ENCODE results near the gene ERCC2.

The ERCC2 gene

DNA sequence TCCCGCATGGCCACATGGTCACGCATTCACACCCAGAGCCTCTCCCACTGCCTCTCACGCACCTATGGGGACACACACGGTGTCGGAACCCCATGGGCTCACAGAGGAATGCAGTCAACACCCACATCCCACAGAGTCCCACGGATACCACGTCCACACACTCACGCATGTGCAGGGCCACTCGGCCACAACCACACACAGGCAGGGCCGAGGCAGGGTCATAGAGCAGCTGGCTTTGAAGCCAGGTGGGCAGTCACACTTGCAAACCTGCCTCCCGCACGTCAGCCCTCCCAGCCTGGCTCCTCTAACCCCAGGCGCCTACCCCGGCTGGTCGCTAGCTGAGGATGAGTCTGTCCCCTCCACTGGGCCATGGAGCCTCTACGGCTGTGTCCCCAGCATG lies 8.1 kb downstream of the ERCC2 start:
- no peak overlapping the region for H3K9ac ChIP-seq (ENCODE audit: low read depth, low read length, poor library complexity, severe bottlenecking)
- H3K9me2 ChIP-seq (replicated peaks; ENCODE audit: low read depth, low read length): no peaks in the 10 kb centered on the region
- no peaks in the 10 kb centered on the region for H3K9me3 ChIP-seq (ENCODE audit: insufficient read depth, low read depth, low read length)
- H3K27me3 ChIP-seq (ENCODE audit: insufficient read depth, low read length, poor library complexity, severe bottlenecking): no peaks in the 10 kb centered on the region
- no peaks in the 10 kb centered on the region for H3K79me2 ChIP-seq (ENCODE audit: insufficient read depth, low read length)
- H3F3A ChIP-seq (ENCODE audit: low read depth): no peaks in the 10 kb centered on the region
- peaks cover 5% of the 10 kb centered on the region; the same call in 1 of the 2 replicates for H3K36me3 ChIP-seq (ENCODE audit: insufficient read depth, low read length)
- H3K4me3 ChIP-seq (ENCODE audit: low read length, poor library complexity, severe bottlenecking): no peak overlapping the region
- no peak overlapping the region for H2AFZ ChIP-seq (ENCODE audit: low read length)
- no peaks in the 10 kb centered on the region for H3K4me1 ChIP-seq (ENCODE audit: insufficient read depth, low read length, poor library complexity, severe bottlenecking)
- H3K4me2 ChIP-seq (ENCODE audit: low read depth, low read length, poor library complexity, severe bottlenecking): no peak overlapping the region
- TF ChIP-seq EZH2phosphoT487 (IDR thresholded peaks at IDR 0.05; ENCODE audit: borderline replicate concordance): no peak
- TF ChIP-seq, protein P1, sequence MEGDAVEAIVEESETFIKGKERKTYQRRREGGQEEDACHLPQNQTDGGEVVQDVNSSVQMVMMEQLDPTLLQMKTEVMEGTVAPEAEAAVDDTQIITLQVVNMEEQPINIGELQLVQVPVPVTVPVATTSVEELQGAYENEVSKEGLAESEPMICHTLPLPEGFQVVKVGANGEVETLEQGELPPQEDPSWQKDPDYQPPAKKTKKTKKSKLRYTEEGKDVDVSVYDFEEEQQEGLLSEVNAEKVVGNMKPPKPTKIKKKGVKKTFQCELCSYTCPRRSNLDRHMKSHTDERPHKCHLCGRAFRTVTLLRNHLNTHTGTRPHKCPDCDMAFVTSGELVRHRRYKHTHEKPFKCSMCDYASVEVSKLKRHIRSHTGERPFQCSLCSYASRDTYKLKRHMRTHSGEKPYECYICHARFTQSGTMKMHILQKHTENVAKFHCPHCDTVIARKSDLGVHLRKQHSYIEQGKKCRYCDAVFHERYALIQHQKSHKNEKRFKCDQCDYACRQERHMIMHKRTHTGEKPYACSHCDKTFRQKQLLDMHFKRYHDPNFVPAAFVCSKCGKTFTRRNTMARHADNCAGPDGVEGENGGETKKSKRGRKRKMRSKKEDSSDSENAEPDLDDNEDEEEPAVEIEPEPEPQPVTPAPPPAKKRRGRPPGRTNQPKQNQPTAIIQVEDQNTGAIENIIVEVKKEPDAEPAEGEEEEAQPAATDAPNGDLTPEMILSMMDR (conservative IDR thresholded peaks at IDR 0.05; ENCODE audit: low read length): no peak
- no peaks in the 10 kb centered on the region for H4K20me1 ChIP-seq (ENCODE audit: insufficient read depth, low read length, poor library complexity, severe bottlenecking)

DNA sequence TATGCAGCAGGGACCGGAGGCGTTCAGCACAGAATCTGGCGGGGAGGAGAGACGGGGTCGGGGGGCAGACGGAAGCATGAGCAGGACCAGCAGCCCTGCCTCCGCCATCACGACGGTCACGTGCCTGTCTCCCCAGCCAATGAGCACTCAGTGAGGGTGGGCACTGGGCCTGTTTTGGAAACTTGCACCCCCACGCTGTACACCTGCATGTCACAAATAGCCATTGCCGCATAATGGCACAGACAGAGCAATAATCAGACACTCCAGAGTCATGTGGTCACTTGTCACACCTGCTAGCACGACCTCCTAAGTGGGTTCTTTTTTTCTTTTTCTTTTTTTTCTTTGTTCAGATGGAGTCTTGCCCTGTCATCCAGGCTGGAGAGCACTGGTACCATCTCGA lies 8.8 kb downstream of the ERCC2 start:
- H3K36me3 ChIP-seq (ENCODE audit: insufficient read depth, low read length): peaks cover 8% of the 10 kb centered on the region; the same call in 1 of the 2 replicates

DNA sequence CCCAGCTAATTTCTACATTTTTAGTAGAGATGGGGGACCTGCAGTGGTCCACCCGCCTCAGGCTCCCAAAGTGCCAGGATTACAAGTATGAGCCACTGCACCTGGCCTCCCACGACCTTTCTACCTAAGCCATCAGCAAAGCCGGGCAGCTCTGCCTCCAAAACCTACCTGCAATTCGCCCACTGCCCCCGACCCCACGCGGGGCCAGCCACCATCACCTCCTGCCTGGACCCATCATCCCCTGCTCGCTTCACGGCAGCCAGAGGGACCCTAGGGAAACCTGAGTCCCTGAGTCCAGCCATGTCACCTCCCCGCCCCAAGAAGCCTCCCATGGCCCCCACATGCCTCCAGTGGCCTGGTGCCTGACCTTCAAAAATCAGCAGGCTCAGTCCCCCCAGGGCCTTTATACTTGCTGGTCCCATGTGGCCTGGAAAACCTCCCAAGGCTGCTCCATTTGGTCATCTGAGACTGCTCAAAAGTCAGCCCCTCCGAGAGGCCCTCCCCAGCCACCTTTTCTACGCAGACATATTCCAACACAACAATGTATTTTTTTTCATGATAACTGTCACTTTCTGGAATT lies 12.1 kb downstream of the ERCC2 start:
- Histone ChIP-seq H3K4me1 (ENCODE audit: insufficient read depth, low read length, poor library complexity, severe bottlenecking) (no peaks in the 10 kb centered on the region), H3K4me2 (ENCODE audit: low read depth, low read length, poor library complexity, severe bottlenecking) (no peak overlapping the region), H3K79me2 (ENCODE audit: insufficient read depth, low read length) (no peaks in the 10 kb centered on the region), H3K36me3 (ENCODE audit: insufficient read depth, low read length) (peaks cover 11% of the 10 kb centered on the region; the same call in 1 of the 2 replicates), H4K20me1 (ENCODE audit: insufficient read depth, low read length, poor library complexity, severe bottlenecking) (no peaks in the 10 kb centered on the region), H3F3A (ENCODE audit: low read depth) (no peaks in the 10 kb centered on the region), H3K4me3 (ENCODE audit: low read length, poor library complexity, severe bottlenecking) (no peak overlapping the region), H3K9me2 (replicated peaks; ENCODE audit: low read depth, low read length) (no peaks in the 10 kb centered on the region), H3K9ac (ENCODE audit: low read depth, low read length, poor library complexity, severe bottlenecking) (no peak overlapping the region), H2AFZ (ENCODE audit: low read length) (no peak overlapping the region), H3K9me3 (ENCODE audit: insufficient read depth, low read depth, low read length) (no peaks in the 10 kb centered on the region), H3K27me3 (ENCODE audit: insufficient read depth, low read length, poor library complexity, severe bottlenecking) (no peaks in the 10 kb centered on the region)
- no peak for TF ChIP-seq EZH2phosphoT487 (IDR thresholded peaks at IDR 0.05; ENCODE audit: borderline replicate concordance)
- TF ChIP-seq, protein P1 (conservative IDR thresholded peaks at IDR 0.05; ENCODE audit: low read length): no peak

More for the DNA sequence above, 8.8 kb downstream of the ERCC2 start:
- H3K9me2 ChIP-seq (replicated peaks; ENCODE audit: low read depth, low read length): no peaks in the 10 kb centered on the region
- no peak overlapping the region for H3K9ac ChIP-seq (ENCODE audit: low read depth, low read length, poor library complexity, severe bottlenecking)
- H4K20me1 ChIP-seq (ENCODE audit: insufficient read depth, low read length, poor library complexity, severe bottlenecking): no peaks in the 10 kb centered on the region
- no peaks in the 10 kb centered on the region for H3F3A ChIP-seq (ENCODE audit: low read depth)
- no peaks in the 10 kb centered on the region for H3K27me3 ChIP-seq (ENCODE audit: insufficient read depth, low read length, poor library complexity, severe bottlenecking)
- no peaks in the 10 kb centered on the region for H3K9me3 ChIP-seq (ENCODE audit: insufficient read depth, low read depth, low read length)
- no peak overlapping the region for H3K4me2 ChIP-seq (ENCODE audit: low read depth, low read length, poor library complexity, severe bottlenecking)
- H3K4me3 ChIP-seq (ENCODE audit: low read length, poor library complexity, severe bottlenecking): no peak overlapping the region
- H2AFZ ChIP-seq (ENCODE audit: low read length): no peak overlapping the region
- TF ChIP-seq, protein P1 (conservative IDR thresholded peaks at IDR 0.05; ENCODE audit: low read length): no peak
- TF ChIP-seq EZH2phosphoT487 (IDR thresholded peaks at IDR 0.05; ENCODE audit: borderline replicate concordance): no peak
- no peaks in the 10 kb centered on the region for H3K4me1 ChIP-seq (ENCODE audit: insufficient read depth, low read length, poor library complexity, severe bottlenecking)
- H3K79me2 ChIP-seq (ENCODE audit: insufficient read depth, low read length): no peaks in the 10 kb centered on the region
